HCT116 (cell line): ENCODE measurements around the gene KDSR. TPM values are rescaled to one million over a fixed set of nuclear protein-coding genes. Genes with fewer than 3 reads are reported as not detected.

Experiments
- ATAC-seq: fragments of 200-7000 bp; cut with Tn5 transposase; 2 replicates; pipeline ENCODE4 v1.9.1; 2020; ENCODE audit warnings: mild to moderate bottlenecking, moderate library complexity
- BruUV-seq: library from RNA; stranded (reverse); fragments of 400-500 nt; replicated peaks from 2 replicates; lab custom pipeline; 2021; lab: Mats Ljungman, UMichigan
- CTCF ChIA-PET: fragments of 300-600 bp; sonication (Branson Sonifier 250); formaldehyde crosslinking; loops from one replicate; lab custom pipeline; 2021; ENCODE audit warnings: antibody characterized with exemption; lab: Charles Lee
- POLR2A ChIA-PET: fragments of 300-600, 350-600 bp; sonication (Branson Sonifier 250); formaldehyde crosslinking; loops from one replicate; lab custom pipeline; 2021; ENCODE audit warnings: antibody characterized with exemption; lab: Charles Lee
- RAD21 ChIA-PET, 2 experiments: fragments of 300-600 bp; sonication (Branson Sonifier 250); formaldehyde crosslinking; loops; one replicate each; lab custom pipeline; 2023; ENCODE audit warnings: low total read pairs in 2 of 2; ENCODE audit not compliant: uncharacterized antibody in 2 of 2, unreplicated experiment in 2 of 2, low non-redundant PET in 1 of 2; lab: Charles Lee
- DNase-seq: peaks from one replicate; pipeline ENCODE4 v3.0.0-alpha.2; 2010; ENCODE audit warnings: low read depth, low spot score
- H2AFZ ChIP-seq: fragments of 200-600 bp; shearing (Covaris generic), sonication (generic); 2 replicates; pipeline ENCODE4 v1.6.1; 2017; ENCODE audit warnings: low read depth, mixed run types, mixed read lengths, antibody characterized with exemption, low read length; ENCODE audit not compliant: poor library complexity, severe bottlenecking
- H3K27ac ChIP-seq: 2 replicates; pipeline ENCODE4 v1.5.1; 2012; ENCODE audit warnings: low read depth, low read length
- H3K27me3 ChIP-seq: fragments of 200-600 bp; sonication (generic); 2 replicates; pipeline ENCODE4 v1.6.1; 2016; ENCODE audit warnings: mixed run types, low read length, mixed read lengths; ENCODE audit not compliant: insufficient read depth
- H3K36me3 ChIP-seq, 2 experiments: fragments of 200-500 bp in 1 of 2; fragments of 200-600 bp in 1 of 2; sonication (Bioruptor generic) in 1 of 2; sonication (generic) in 1 of 2; 2 replicates each; pipeline versions ENCODE4 v1.5.1 to v1.6.1; 2014 to 2016; ENCODE audit warnings: low read length in 2 of 2, inconsistent platforms in 1 of 2, mixed read lengths in 1 of 2, mixed run types in 1 of 2; ENCODE audit not compliant: insufficient read depth in 2 of 2, control insufficient read depth in 1 of 2
- H3K4me1 ChIP-seq, 2 experiments: fragments of 200-600 bp in 1 of 2; sonication (generic) in 1 of 2; 2 replicates each; pipeline versions ENCODE4 v1.5.1 to v1.6.1; 2012 to 2017; ENCODE audit warnings: low read length in 2 of 2, inconsistent platforms in 1 of 2, mild to moderate bottlenecking in 1 of 2, mixed read lengths in 1 of 2, mixed run types in 1 of 2, moderate library complexity in 1 of 2; ENCODE audit not compliant: insufficient read depth in 2 of 2, control insufficient read depth in 1 of 2
- H3K4me2 ChIP-seq: fragments of 200-600 bp; sonication (generic); 2 replicates; pipeline ENCODE4 v1.6.1; 2017; ENCODE audit warnings: mixed run types, low read length, mixed read lengths
- H3K4me3 ChIP-seq, 2 experiments: fragments of 200-600 bp in 1 of 2; sonication (generic) in 1 of 2; replicated peaks in 1 of 2; 2 replicates each; pipeline ENCODE4 v1.5.1; 2011 to 2016; ENCODE audit warnings: low read length in 2 of 2, control low read depth in 1 of 2, low read depth in 1 of 2, mild to moderate bottlenecking in 1 of 2, mixed read lengths in 1 of 2, mixed run types in 1 of 2
- H3K79me2 ChIP-seq: fragments of 200-600 bp; sonication (generic); 2 replicates; pipeline ENCODE4 v1.6.1; 2017; ENCODE audit warnings: mild to moderate bottlenecking, mixed run types, low read length, moderate library complexity, mixed read lengths; ENCODE audit not compliant: insufficient read depth
- H3K9ac ChIP-seq: fragments of 200-600 bp; sonication (generic); 2 replicates; pipeline ENCODE4 v1.6.1; 2016; ENCODE audit warnings: low read length, mixed read lengths
- H3K9me2 ChIP-seq: fragments of 200-600 bp; sonication (generic), shearing (Covaris generic); 2 replicates; pipeline ENCODE4 v1.6.1; 2017; ENCODE audit warnings: mixed run types, mild to moderate bottlenecking, moderate library complexity; ENCODE audit not compliant: insufficient read depth
- H3K9me3 ChIP-seq, 2 experiments: fragments of 200-500 bp in 1 of 2; fragments of 200-600 bp in 1 of 2; sonication (Bioruptor generic) in 1 of 2; sonication (generic) in 1 of 2; 2 replicates each; pipeline ENCODE4 v1.6.1; 2014 to 2017; ENCODE audit warnings: low read length in 2 of 2, mixed read lengths in 2 of 2, inconsistent platforms in 1 of 2, low read depth in 1 of 2, mild to moderate bottlenecking in 1 of 2, mixed run types in 1 of 2, moderate library complexity in 1 of 2; ENCODE audit not compliant: control insufficient read depth in 1 of 2, insufficient read depth in 1 of 2
- H4K20me1 ChIP-seq: fragments of 200-600 bp; sonication (generic), shearing (Covaris generic); 2 replicates; pipeline ENCODE4 v1.6.1; 2017; ENCODE audit warnings: mixed run types, mild to moderate bottlenecking, moderate library complexity; ENCODE audit not compliant: insufficient read depth
- CBX3 ChIP-seq: IDR thresholded peaks from 2 replicates; pipeline ENCODE4 v1.6.1; 2012; ENCODE audit warnings: low read depth
- EGR1 ChIP-seq: IDR thresholded peaks from 2 replicates; pipeline ENCODE4 v1.6.1; 2012; ENCODE audit warnings: low read depth
- FOSL1 ChIP-seq: IDR thresholded peaks from 2 replicates; pipeline ENCODE4 v1.6.1; 2012; ENCODE audit warnings: low read depth
- JUND ChIP-seq: IDR thresholded peaks from 2 replicates; pipeline ENCODE4 v1.6.1; 2012
- SIN3A ChIP-seq: IDR thresholded peaks from 2 replicates; pipeline ENCODE4 v1.6.1; 2012; ENCODE audit warnings: low read depth
- SP1 ChIP-seq: IDR thresholded peaks from 2 replicates; pipeline ENCODE4 v1.6.1; 2012; ENCODE audit warnings: low read depth
- SRF ChIP-seq: IDR thresholded peaks from 2 replicates; pipeline ENCODE4 v1.6.1; 2012; ENCODE audit warnings: low read depth
- TCF7L2 ChIP-seq: IDR thresholded peaks from 2 replicates; pipeline ENCODE4 v1.7.0; 2011; ENCODE audit warnings: borderline replicate concordance, inconsistent platforms; ENCODE audit not compliant: insufficient read depth, insufficient read length; ENCODE audit errors: extremely low read depth
- YY1 ChIP-seq: IDR thresholded peaks from 2 replicates; pipeline ENCODE4 v1.6.1; 2011; ENCODE audit warnings: low read length, low read depth, moderate library complexity, mild to moderate bottlenecking; ENCODE audit not compliant: insufficient replicate concordance; ENCODE audit errors: extremely low read depth
- ZFX ChIP-seq: fragments of 450-650 bp; IDR thresholded peaks from 2 replicates; pipeline ENCODE4 v1.6.1; 2017
- ZNF274 ChIP-seq: fragments of 200-500 bp; sonication (Bioruptor generic); IDR thresholded peaks from 2 replicates; pipeline ENCODE4 v1.6.1; 2014; ENCODE audit warnings: mild to moderate bottlenecking, low read depth, low read length, inconsistent platforms
- intact Hi-C: fragments of 100-400 bp; cut with micrococcal nuclease; formaldehyde crosslinking; loops from 2 replicates; pipeline ENCODE4 v1.10.0; 2022
- total RNA-seq: library from RNA; stranded (reverse); gene quantifications from one replicate; pipeline ENCODE4 v1.2.1, GENCODE V29; 2021; ENCODE audit not compliant: unreplicated experiment
- TF ChIP-seq, protein P1 (sequence below): IDR thresholded peaks from 2 replicates; pipeline ENCODE4 v1.6.1; 2012; ENCODE audit warnings: low read depth

Gene KDSR
- total RNA-seq, 1 experiment from 2014 or later, result 68.6 TPM

DNA sequence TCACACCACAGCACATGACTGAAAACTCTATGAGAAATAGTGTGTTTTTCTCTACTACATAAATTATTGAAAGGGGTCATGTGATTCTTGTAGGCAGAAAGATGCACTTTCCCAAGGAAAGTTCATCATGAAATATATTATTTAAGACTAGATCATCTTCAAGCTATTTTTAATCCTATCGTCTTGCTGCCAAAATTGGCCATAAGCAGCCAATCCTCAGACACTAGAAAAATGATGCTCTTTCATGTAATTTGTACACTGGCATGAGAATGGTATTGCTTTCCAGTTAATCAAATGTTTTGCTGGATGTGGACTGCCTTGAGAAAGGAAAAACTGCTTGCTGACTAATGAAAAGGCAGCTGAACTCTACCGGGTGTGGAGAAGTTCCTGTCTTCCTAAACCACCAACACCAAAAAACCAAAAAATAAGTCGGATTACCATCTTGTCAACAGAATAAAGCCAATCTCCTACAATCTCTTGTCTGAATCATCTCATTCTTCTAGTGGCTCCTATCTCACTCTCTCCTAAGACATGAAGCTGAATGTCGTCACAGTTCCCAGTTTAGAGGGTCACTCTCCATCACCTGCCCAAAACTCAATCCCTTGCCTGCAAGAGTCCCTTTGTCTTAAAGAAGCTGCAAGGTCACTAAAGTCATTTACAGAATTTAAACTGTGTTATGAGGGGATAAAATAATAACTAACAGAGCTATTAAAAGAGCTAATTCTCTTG is 52.8 kb downstream of the KDSR start:
- RAD21 ChIA-PET, result no interaction called here
- Histone ChIP-seq H3K4me3 (no peak overlapping the region), H3K79me2 (no peaks in the 10 kb centered on the region), H3K4me2 (no peak overlapping the region), H3K27ac (no peak overlapping the region), H3K9me3 (no peaks in the 10 kb centered on the region), H3K36me3 (no peaks in the 10 kb centered on the region), H2AFZ (no peak overlapping the region), H3K4me1 (peaks cover 0 to 6% of the 10 kb centered on the region in 2 experiments; a peak in 2 of 4 replicates), H3K9me2 (no peaks in the 10 kb centered on the region), H3K27me3 (0 out of 2 replicates have a peak, but pooled peaks cover 7% of the 10 kb centered on the region), H3K9ac (no peak overlapping the region), H4K20me1 (no peaks in the 10 kb centered on the region)
- ATAC-seq, result no peak
- no peak for DNase-seq
- intact Hi-C loops, result no loop called here
- no TSS peak for BruUV-seq
- CTCF ChIA-PET, result interaction anchor here (1.5 kb wide), 1 partner anchor 10 kb away, joined by 4 read pairs; no protein-coding TSS in a partner anchor
- POLR2A ChIA-PET, result no interaction called here
- TF ChIP-seq ZFX (no peak), SRF (no peak), FOSL1 (no peak), SIN3A (no peak), JUND (no peak), ZNF274 (no peak), SP1 (no peak), EGR1 (no peak), TCF7L2 (no peak), CBX3 (no peak), YY1 (no peak)
- TF ChIP-seq, protein P1, sequence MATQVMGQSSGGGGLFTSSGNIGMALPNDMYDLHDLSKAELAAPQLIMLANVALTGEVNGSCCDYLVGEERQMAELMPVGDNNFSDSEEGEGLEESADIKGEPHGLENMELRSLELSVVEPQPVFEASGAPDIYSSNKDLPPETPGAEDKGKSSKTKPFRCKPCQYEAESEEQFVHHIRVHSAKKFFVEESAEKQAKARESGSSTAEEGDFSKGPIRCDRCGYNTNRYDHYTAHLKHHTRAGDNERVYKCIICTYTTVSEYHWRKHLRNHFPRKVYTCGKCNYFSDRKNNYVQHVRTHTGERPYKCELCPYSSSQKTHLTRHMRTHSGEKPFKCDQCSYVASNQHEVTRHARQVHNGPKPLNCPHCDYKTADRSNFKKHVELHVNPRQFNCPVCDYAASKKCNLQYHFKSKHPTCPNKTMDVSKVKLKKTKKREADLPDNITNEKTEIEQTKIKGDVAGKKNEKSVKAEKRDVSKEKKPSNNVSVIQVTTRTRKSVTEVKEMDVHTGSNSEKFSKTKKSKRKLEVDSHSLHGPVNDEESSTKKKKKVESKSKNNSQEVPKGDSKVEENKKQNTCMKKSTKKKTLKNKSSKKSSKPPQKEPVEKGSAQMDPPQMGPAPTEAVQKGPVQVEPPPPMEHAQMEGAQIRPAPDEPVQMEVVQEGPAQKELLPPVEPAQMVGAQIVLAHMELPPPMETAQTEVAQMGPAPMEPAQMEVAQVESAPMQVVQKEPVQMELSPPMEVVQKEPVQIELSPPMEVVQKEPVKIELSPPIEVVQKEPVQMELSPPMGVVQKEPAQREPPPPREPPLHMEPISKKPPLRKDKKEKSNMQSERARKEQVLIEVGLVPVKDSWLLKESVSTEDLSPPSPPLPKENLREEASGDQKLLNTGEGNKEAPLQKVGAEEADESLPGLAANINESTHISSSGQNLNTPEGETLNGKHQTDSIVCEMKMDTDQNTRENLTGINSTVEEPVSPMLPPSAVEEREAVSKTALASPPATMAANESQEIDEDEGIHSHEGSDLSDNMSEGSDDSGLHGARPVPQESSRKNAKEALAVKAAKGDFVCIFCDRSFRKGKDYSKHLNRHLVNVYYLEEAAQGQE, result no peak
